NCI-H1694 treated with DMSO at 0.1 percent for 48 hours (cell line): Measurements from ENCODE around the gene EHBP1L1.

Source experiments
- DNase-seq: peaks from one replicate; lab custom pipeline; 2025; lab: John Stamatoyannopoulos, UW

EHBP1L1 gene

GRCh38 chr11:65577756-65578109 is 1.9 kb downstream of the EHBP1L1 start:
- no peak for DNase-seq

GRCh38 chr11:65578134-65578533 is 2.3 kb downstream of the EHBP1L1 start:
- no peak for DNase-seq

GRCh38 chr11:65578667-65579066 is 2.8 kb downstream of the EHBP1L1 start:
- DNase-seq = no peak

- DNase-seq = no peak
Observed at GRCh38 chr11:65579291-65579690, 3.4 kb downstream of the EHBP1L1 start.

GRCh38 chr11:65580031-65580692 is 4.3 kb downstream of the EHBP1L1 start:
- no peak for DNase-seq

- no peak for DNase-seq
Observed at GRCh38 chr11:65580756-65581155, 4.9 kb downstream of the EHBP1L1 start.

- no peak for DNase-seq
Observed at GRCh38 chr11:65581928-65582327, 6.1 kb downstream of the EHBP1L1 start.

GRCh38 chr11:65583589-65583988 is 7.7 kb downstream of the EHBP1L1 start:
- DNase-seq = no peak

GRCh38 chr11:65584106-65584505 is 8.3 kb downstream of the EHBP1L1 start:
- DNase-seq = no peak

GRCh38 chr11:65584723-65585171 is 8.9 kb downstream of the EHBP1L1 start:
- no peak for DNase-seq

- no peak for DNase-seq
Observed at GRCh38 chr11:65585396-65586246, 9.8 kb downstream of the EHBP1L1 start.

GRCh38 chr11:65586247-65586630 is 10.4 kb downstream of the EHBP1L1 start:
- no peak for DNase-seq

- DNase-seq = no peak
Observed at GRCh38 chr11:65586676-65587075, 10.8 kb downstream of the EHBP1L1 start.

- DNase-seq = no peak
Observed at GRCh38 chr11:65588199-65589054, 12.6 kb downstream of the EHBP1L1 start.

GRCh38 chr11:65589444-65590239 is 13.8 kb downstream of the EHBP1L1 start:
- no peak for DNase-seq

GRCh38 chr11:65590240-65590738 is 14.4 kb downstream of the EHBP1L1 start:
- no peak for DNase-seq

- DNase-seq = no peak
Observed at GRCh38 chr11:65591939-65592857, 16.3 kb downstream of the EHBP1L1 start.

GRCh38 chr11:65592858-65593517 is 17.1 kb downstream of the EHBP1L1 start:
- DNase-seq = no peak

- DNase-seq = no peak
Observed at GRCh38 chr11:65593518-65594414, 17.9 kb downstream of the EHBP1L1 start.
